GM19372 (cell line): ENCODE measurements around the gene VPS13D.

Experiments
- ATAC-seq: cut with Tn5 transposase; IDR thresholded peaks from one replicate; pipeline ENCODE4 v1.9.1; 2021; ENCODE audit warnings: mild to moderate bottlenecking, low read depth, moderate library complexity; ENCODE audit not compliant: unreplicated experiment

Gene VPS13D

DNA sequence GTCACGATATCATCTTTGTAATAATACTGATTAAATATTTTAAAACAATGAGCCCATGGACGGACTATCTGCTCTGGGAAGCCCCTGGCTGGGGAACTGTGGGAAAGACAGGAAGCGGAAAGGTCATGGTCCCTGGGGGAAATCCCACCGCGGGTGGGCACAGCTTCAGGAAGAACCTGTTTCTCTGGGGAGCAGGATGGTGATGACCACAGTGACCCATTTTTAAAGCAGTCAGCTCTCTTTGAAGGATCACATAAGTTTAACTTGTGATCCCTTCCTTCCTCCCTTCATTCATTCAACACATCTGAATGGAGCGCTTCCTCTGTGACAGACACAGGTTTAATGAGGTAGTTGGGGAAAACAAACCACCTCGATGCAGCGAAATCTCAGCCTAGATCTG lies 315.2 kb downstream of the VPS13D start:
- ATAC-seq, result no peak

DNA sequence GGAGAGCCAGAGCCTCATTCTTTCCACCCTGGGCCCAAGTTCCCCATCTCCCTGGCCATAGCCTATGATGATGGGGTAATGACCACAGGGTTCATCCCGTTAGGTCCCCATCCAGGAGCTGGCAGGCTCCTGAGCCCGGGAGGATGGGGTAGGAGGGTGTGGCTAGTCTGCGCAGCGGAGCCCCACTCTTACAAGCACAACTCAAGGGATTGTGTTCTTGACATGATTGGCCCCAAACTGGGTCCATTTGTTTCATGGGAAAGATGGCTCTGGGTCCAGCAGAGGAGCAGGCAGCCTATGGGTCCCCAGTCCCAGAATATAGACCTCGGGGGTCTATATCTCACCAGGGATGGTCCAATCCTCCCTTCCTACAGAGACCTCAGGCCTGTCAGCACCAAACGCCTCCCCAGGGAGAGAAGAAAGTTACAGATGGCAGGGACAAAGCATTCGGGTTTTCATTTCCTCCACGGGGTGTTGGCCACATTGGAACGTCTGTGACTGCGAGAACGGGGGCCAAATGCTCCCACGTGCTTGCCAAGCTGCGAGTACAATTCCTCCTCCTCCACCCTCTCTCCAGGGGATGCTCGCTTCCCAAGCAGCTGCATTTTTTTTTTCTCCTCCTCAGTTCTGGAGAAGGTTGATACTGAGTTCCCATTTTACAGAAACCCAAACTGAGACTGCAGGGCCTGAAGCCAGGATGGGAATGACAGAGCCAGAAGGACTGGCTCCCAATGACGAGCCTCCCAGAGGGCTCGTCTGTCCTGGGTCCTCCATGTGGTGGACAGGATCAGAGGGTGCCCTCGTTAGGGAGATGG lies 317.1 kb downstream of the VPS13D start:
- ATAC-seq, result no peak

DNA sequence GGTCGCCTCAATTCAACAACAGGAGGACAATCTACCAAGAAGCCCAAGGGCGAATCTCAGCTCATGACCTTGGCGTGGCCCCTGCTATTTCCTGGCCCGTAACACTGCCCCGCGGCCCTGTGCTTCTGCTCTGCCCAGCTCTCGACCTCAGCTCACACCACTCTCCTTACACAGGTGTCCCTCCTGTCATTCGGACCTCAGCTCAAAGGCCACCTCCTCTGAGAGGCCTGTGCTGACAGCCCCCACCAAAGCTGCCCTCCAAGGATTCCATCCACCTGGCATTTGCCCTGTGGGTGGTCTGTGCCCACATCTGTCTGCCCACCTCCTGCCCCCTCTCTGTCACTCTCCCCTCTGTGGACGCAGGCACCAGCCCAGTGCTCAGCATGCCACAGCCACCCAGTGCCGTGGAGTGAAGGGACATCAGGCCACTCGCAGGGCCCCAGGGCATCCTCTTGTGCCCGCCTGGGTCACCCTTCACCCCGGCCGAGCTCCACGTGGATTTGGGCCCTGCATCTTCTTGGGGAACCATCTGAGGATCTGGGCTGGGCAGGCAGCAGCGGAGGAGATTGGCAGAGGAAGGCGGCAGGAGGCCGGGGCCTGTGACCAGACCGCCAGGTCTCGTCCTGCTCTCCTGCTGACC lies 317.9 kb downstream of the VPS13D start:
- no peak for ATAC-seq

DNA sequence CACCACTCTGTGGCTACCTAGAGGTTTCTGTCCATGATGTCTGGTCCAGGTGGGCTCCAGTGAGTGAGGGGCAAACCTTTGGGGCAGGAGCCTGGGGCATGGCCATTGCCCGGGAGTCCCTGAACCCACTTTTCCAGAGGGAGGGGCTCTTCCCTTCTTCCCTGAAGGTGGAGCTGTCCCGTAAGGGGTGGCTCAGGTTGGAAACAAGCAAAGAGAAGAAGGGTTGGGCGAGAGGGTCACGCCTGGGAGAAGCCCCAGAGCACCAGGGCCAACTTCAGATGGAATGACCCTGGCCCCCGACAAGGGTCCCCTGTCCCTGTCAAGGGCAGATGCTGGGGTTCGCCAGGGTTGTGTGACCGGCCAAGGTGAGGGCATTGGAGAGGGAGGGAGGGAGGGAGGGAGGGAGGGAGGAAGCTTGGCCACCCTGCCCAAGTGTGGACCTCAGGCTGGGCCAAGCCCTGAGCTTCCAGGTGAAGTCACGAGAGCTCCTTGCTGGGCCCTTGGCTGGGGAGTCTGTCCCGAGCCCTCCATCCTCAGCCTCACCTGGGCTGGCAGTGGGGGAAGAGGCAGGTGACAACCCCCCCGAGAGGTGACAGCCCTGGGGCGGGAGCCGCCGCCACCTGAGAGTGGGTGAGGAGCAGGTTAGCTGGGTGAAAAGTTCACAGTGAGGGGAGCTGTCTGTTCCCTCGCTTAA lies 318.6 kb downstream of the VPS13D start:
- ATAC-seq, result no peak

DNA sequence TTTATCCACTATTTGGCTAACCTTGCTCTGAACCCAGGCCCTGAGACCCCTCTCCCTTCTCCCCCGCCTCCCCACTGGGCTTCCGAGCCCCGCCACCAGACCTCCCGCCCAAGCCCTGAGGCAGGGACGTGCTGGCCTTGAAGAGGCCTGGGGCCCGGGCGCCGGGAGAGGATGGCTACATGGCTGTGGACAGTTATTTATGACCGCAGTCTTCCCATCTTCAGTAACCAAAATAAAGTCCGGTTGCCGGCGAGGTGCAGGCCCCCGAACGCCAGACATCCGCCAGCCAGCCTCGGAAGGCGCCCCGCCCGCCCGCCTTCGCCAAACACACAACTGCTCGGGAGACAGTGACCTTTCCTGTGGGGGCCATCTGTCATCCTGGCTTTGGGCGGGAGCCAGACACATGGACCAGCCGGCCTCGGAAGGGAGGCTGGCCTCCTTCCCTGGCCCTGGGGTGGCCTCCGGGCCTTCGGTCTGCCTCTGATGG lies 319.2 kb downstream of the VPS13D start:
- ATAC-seq, result no peak

DNA sequence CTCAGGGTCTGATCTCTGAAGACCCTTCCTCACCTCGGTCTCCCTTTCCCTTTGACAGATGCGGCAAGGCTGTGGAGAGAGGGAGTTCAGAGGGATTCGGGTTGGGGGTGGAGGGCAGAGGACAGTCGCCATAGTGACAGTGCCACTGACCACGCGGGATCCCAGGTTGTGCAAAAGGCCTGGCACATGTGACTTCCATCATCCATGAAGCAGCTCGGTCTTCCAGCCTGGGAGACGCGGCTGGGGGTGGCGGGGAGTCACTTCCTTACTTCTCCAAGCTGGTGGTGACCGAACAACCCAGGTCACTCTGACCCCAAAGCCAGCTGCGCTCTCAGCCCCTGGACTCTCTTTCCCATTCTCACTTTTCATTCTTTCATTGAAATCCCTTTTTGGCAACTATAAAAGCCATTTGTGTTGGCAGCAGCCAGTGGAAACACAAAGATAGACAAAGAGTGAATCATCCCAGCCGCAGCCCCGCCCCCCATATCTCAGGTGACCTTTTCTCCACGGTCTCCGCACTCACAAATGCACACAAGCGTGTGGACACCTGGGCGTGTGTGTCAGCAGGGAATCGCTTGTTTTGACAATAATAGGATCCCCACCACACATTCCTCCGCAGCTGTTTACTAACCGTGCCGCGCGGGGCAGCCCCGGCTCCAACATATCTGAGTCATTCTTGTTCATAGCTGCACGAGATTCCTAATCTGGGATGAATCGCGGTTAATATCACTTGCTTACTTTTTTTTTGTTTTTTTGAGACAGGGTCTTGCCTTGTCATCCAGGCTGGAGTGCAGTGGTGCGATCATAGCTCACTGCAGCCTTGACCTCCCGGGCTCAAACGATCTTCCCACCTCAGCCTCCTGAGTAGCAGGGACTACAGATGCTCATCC lies 319.9 kb downstream of the VPS13D start:
- ATAC-seq, result no peak

DNA sequence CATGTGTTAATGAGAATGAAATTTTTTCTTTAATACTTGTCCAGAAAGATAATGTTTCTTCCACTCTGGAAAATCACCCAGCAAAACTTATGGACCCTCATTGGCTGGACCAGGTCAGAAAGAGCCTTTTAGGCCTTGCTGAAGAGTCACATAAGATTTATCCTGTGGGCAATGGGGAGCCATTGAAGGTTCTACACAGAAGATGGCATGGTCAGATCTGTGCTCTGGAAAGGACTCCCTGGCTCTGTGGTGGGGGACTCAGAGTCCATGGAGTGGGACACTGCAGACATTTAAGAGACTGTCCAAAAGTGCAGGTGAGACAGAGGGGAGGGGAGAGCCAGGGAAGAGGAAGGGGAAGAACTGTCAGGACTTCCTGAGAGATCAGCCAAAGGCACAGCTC lies 321.8 kb downstream of the VPS13D start:
- no peak for ATAC-seq

DNA sequence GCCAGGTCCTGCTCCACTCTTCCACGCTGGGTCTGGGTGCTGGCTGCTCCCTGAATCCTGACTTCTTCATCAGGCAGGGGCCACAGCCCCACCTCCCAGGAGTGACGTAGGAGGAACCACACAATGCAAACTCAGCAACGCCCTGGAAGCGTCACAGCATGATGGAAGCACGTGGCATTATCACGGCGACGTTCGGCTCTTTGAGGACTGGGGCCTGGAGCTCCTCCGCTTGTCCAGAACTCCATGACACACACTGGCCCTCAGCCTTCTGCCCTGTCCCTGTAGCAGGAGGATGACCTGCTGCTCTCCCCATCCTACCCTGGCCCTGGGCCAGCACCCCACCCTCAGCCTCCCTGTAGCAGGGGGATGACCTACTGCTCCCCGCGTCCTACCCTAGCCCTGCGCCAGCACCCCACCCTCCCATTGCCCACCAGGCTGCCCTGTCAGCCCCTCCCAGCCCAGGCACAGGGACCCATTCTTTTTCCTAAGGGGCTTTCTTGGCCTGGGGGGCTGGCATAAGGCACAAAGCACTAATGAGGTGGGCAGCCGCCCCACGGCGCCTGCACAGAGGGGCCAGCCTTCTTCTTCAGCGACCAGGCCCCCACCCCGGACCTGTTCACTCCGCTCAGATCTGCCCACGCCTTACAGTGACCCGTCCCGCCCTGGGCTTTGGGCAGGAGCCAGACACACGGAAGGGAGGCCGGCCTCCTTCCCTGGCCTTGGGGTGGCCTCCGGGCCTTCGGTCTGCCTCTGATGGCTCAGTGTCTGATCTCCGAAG lies 322.5 kb downstream of the VPS13D start:
- ATAC-seq, result no peak

DNA sequence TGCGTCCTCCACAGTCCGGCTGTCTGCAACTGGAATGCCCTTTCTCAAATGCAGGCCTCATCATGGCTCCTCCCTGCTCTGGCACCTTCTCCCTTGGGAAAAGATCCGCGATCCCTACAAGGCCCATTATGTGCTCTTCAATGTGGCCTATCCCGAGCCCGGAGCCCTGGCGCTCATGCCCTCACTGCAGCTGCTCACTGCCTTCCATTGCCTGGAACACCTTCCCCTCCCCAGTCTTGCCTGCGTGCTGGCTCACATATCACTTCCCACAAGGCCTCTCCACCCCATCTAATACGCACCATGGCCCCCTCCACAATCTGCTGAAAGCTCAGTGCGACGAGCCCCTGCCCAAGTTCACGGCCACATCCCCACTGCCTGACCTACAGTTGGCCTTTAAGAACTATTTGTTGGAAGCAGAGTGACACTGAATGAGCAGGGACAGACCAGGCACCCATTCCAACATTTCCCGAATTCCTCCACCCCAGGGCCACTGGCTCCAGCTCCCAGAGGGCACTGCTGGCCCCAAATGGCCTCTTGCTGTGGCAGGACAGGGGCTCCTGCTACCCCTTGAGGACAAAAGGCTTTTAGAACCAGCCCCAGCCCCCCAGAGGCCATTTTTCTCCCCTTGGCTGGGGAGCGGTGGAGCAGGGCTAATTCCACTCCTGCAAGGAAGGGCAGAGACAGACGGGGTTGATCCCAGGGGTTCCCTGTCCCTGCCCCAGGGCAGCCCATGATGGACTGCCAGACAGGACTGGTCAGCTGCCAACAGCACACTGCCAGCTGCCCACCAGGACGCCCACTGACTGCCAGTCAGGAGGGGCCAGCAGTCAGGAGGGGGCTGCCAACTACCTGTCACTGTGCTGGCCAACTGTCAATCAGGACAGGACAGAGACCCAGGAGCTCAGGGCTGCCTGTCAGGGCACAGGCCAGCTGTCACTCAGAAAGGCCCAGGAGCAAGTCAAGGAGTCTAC lies 323.4 kb downstream of the VPS13D start:
- no peak for ATAC-seq

DNA sequence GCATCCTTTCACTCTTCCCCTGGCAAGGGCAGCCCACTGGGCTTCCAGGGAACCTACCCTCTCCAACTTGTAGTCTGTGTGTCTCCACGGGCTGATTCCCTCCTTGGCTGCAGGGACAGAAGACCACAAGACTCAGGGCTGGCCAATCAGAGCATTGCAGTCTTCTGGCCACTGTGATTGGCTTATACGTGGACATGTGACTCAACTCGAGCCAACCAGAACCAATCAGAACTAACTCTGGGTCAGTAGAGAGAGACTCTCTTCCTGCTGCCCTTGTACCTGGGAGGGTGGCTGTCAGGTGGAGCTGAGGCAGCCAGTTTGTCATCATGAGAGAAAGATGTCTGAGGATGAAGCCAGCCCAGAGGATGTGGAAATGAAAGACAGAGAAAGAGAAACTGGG lies 324.1 kb downstream of the VPS13D start:
- ATAC-seq, result no peak

DNA sequence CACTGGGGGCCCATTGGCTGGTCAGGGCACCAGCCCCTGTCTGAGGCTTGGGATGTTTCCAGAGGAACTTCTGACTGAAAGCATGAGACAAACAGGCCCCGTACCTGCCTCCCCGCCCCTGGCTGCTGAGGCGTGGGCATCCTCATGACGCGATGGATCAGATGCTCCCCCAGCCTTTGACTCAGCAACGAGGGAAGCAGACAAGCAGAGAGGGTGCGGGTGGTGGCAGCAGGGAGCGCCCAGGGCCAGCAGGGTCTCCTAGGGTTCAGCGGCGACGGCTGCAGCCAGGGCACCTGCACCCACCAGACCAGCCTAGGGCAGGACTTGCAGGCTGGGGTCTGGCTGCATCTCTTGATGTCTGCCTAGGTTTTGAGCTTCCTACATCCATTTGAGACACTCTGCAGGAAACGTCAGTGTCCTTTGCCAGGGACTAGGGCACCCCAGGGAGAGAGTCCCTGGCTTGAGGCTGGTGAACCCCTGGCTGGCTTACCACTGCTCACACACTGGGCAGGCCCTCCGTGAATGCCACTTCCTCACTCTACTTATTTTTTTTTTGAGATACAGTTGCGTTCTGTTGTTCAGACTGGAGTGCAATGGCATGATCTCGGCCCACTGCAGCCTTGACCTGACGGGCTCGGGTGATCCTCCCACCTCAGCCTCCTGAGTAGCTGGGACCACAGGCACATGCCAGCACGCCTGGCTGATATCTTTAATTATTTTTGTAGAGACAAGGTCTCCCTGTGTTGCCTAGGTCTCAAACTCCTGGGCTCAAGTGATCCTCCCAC lies 324.9 kb downstream of the VPS13D start:
- no peak for ATAC-seq

DNA sequence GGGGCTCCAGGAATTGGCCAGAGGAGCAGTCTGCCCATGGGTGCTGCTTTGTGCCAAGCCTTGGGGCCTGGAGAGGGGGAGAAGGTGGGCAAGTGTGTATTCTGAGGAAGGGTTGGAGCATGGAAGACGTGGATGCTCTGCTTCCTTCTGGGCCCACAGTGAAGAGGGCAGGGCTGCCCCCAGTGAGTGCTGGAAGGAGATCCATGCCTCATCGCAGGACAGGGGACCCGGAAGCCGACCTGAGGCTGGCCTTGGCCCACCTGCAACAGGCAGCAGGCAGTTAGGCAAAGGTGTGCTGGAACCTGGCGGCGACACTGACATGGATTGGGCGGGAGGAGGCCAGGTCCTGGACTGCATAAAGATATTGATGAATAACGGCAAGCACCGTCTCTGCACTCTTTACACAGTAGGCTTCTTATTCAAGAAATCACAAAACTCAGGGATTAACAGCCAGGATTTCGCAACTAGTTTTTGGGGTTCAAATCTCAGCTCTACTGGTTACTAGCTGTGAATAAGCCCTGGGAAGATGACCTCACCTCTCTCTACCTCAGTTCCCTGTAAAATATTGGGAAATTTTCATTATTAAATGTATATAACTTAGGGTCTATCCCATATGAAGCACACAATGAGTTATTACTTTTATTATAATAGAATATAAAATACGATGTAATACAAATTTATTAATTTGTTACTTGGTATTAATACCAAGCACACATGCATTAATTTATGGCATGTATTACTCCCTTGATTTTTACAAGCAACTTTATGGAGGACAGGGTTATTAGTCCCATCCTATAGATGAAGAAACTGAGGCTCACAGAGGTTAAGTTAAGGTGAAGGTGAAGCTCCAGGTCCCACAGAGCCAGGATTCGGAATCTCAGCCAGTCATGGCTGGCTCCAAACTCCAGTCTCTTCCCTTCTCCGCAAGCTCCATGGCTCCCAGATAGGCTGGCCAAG lies 325.9 kb downstream of the VPS13D start:
- no peak for ATAC-seq

DNA sequence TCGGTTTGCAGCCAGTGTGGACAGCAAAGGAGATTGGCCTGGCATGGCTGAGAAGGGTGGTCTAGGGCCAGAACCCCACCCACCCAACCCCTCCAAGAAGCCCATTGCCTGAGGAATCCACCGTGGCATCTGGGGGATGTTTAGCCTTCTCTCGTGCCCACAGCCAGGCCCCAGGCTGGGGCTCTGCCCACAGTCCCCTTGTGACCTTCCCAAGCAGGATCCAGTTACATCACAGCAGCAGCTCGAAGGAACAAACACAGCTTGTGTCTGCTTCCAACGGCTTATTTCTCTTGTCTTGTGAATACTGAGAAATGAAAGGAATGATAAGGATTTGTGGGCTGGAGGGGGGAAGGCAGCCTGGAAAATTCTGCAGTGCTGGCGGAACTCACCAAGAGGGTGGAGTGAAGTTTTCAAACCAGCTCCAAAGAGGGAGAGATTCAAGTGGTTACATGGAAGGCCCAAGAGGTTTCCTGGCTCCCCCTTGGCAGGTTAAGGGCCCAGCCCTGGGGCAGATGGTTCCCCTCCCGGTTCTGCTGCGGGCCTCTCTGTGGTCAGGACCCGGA lies 326.6 kb downstream of the VPS13D start:
- no peak for ATAC-seq

DNA sequence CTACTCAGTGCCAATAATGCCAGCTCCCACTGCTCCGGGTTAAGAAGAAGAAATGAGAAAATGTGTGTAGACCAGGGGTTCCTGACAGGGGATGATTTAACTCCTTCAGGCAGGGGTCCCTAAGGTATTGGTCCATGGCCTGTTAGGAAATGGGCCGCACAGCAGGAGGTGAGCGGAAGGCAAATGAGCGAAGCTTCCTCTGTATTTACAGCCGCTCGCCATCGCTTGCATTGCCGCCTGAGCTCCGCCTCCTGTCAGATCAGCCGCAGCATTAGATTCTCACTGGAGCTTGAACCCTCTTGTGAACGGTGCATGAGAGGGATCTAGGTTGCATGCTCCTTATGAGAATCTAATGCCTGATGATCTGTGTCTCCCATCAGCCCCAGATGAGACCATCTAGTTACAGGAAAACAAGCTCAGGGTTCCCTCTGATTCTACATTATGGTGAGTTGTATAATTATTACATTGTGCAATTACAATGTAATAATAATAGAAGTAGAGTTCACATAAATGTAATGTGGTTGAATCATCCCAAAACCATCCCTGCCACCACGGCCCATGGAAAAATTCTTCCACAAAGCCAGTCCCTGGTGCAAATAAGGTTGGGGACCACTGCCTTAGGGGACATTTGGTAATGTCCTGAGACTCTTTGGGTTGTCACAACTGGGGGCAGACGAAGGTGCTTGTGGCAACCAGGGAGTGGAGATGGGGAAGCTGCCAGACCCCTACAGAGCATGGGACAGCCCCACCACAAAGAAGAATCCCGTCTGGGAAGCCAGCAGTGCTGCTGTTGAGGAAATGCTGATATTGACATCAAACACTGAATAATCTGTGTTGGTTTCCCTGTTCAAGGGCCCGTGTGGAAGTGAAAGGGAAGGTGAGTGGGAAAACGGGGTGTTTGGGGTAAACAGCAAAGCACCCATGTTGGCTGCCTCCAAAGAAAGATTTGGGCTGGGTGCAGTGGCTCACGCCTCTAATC lies 327.4 kb downstream of the VPS13D start:
- no peak for ATAC-seq

DNA sequence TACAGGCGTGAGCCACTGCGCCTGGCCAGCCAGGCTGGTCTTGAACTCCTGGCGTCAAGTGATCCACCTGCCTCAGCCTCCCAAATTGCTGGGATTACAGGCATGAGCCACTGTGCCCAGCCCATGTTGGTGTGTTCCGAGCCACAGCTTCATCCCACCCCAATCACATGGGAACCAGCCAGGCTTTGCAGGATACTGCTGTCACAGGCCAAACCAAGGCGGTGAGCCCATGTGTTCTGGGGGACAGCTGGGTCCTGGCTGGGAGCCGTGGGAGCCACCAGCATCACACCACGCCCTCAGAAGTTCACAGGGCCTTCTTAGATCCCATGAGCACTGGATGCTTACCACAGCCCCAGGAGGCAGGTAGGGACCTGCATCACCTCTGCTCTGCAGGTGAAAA lies 331.3 kb downstream of the VPS13D start:
- ATAC-seq, result no peak
